GM20000 (cell line): ENCODE results near the gene AHRR.

ENCODE experiments used
- DNase-seq: peaks from one replicate; pipeline ENCODE4 v3.0.0; 2012; ENCODE audit warnings: low spot score
- TF ChIP-seq, protein P1 (sequence below): IDR thresholded peaks from 2 replicates; pipeline ENCODE4 v1.5.1; 2012; ENCODE audit warnings: mild to moderate bottlenecking, control low read depth; ENCODE audit errors: extremely low read depth, missing control alignments

Gene AHRR

DNA sequence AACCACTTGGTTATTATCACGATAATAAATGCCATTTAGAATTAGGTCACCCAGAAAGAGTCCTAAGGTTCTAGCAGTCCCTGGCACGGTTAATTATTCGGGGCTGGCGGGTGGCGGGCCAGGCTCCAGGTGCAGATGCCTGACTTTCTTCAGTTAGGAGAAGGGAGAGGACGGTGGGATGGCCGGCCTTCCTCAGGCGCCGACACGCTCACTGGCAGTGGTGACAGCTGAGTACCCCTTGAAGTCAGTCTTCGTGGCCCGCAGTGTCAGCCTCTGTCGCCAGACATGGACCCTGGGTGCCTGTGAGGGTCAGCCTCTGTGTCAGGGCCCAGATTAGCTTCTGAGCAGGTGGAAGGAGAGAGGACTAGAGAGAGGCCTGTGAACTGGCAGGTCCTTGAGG, 100.4 kb downstream of the AHRR start:
- TF ChIP-seq, protein P1, sequence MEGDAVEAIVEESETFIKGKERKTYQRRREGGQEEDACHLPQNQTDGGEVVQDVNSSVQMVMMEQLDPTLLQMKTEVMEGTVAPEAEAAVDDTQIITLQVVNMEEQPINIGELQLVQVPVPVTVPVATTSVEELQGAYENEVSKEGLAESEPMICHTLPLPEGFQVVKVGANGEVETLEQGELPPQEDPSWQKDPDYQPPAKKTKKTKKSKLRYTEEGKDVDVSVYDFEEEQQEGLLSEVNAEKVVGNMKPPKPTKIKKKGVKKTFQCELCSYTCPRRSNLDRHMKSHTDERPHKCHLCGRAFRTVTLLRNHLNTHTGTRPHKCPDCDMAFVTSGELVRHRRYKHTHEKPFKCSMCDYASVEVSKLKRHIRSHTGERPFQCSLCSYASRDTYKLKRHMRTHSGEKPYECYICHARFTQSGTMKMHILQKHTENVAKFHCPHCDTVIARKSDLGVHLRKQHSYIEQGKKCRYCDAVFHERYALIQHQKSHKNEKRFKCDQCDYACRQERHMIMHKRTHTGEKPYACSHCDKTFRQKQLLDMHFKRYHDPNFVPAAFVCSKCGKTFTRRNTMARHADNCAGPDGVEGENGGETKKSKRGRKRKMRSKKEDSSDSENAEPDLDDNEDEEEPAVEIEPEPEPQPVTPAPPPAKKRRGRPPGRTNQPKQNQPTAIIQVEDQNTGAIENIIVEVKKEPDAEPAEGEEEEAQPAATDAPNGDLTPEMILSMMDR, result no peak
- DNase-seq, result no peak

- TF ChIP-seq, protein P1, result no peak
- DNase-seq, result no peak
These were observed 101.1 kb downstream of the AHRR start for GRCh38 chr5:422323-423232.

GRCh38 chr5:423233-423565, 101.7 kb downstream of the AHRR start:
- TF ChIP-seq, protein P1, result no peak
- DNase-seq, result no peak

DNA sequence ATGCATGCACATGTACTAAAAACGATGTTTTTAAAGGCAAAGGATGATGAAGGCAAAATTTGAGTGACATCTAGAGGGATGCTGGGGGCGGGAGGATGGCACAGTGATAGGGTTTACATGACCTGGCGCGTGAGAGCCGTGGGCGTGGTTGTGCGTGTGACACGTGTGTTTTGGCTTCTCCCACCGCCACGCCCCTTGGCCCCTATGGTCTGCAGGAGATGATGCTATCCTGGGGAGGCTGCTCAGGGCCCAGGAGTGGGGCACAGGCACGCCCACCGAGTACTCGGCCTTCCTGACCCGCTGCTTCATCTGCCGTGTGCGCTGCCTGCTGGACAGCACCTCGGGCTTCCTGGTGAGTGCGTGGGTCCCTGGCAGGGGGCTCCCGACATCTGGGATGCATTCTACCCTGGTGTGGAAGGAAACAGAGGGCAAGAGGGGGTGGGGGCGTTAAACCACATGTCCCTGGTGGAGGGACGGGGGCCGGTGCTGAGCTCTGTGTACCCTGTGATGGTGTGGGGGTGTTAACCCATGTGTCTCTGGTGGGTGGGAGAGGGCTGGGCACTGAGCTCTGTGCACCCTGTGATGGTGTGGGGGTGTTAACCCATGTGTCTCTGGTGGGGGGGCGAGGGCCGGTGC, 102.2 kb downstream of the AHRR start:
- TF ChIP-seq, protein P1, result no peak
- DNase-seq, result no peak

DNA sequence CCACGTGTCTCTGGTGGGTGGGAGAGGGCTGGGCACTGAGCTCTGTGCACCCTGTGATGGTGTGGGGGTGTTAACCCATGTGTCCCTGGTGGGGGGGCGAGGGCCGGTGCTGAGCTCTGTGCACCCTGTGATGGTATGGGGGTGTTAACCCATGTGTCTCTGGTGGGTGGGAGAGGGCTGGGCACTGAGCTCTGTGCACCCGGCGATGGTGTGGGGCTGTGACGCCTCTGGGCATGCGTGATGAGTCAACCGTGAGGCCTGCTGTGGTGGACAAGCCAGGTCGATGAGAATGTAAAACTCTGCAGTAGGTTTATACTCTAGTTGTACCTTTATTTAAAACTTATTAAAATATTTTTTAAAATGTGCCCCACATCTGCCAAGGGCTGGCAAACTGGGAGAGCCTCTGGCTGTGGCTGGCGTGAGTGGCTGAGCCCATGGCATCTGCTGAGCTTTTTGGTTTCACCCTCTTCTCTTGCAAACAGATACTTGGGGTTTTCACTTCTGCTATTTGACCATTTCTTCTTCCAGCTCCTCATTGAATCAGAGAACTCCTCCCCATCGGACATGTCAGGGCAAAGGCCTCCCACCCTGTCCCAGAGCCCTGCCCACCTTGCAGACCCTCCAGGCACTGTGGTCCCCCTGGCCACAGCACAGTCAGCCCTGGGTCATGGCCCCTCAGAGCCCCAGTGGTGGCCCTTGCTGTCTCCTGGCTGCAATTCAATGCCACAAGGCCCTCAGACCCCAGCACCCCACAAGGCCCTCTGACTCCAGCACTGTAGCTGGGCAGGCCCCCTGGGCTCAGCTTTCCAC, 103.0 kb downstream of the AHRR start:
- DNase-seq, result peak; percentile 90
- TF ChIP-seq, protein P1, result no peak

DNA sequence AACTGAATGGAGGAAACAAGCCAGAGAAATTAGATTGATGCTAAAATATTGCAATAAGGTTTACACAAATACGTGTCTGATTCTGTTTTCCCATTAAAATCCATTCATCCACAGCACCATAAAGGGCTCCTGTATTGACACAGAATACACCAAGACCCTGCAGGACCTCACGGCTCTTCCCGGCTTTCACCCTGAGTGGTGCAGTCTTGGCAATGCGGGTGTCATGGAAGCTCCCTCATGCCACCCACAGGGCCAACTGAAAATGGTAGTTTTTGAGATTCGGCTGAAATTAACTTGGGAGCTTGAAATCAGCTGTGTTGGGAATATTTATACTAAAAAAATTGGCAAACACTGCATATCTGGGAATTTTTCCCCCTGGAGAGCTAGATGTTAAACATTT, 104.2 kb downstream of the AHRR start:
- TF ChIP-seq, protein P1, result no peak
- no peak for DNase-seq
